ENCODE results near the gene PTPN18. TPM values are rescaled to one million over a fixed set of nuclear protein-coding genes. Genes with fewer than 3 reads are reported as not detected.

Gene PTPN18
- total RNA-seq, 1 experiment from 2014 or later = 15.7 TPM

- POLR2A ChIA-PET = no interaction called here
- no peak for DNase-seq (ENCODE audit: low spot score)
- Mint-ChIP-seq H3K4me3 (no peak overlapping the region), H3K27ac (no peak overlapping the region), H3K9me3 (0 out of 2 replicates have a peak, but pooled peaks cover under 1% of the 10 kb centered on the region), H3K27me3 (ENCODE audit: low read depth) (no peaks in the 10 kb centered on the region), H3K36me3 (0 out of 2 replicates have a peak, but pooled peaks cover 2% of the 10 kb centered on the region), H3K4me1 (peaks cover 23% of the 10 kb centered on the region)
- CTCF ChIA-PET = no interaction called here
- TF ChIP-seq MXD4 (CRISPR knock-in tag; IDR thresholded peaks at IDR 0.05; ENCODE audit: borderline replicate concordance) = no peak
- TF ChIP-seq FOXP1 (CRISPR knock-in tag; IDR thresholded peaks at IDR 0.05; ENCODE audit: borderline replicate concordance) = no peak
- no peak for TF ChIP-seq ZNF416 (CRISPR knock-in tag; IDR thresholded peaks at IDR 0.05)
- no peak for TF ChIP-seq ZNF425 (CRISPR knock-in tag; conservative IDR thresholded peaks at IDR 0.05)
- TF ChIP-seq NR3C1 (CRISPR knock-in tag; conservative IDR thresholded peaks at IDR 0.05; ENCODE audit: low read depth) = no peak
- no peak for TF ChIP-seq MLX (CRISPR knock-in tag; IDR thresholded peaks at IDR 0.05)
- no peak for TF ChIP-seq NR1H2 (CRISPR knock-in tag; IDR thresholded peaks at IDR 0.05)
- no peak for TF ChIP-seq ATF3 (CRISPR knock-in tag; conservative IDR thresholded peaks at IDR 0.05)
- TF ChIP-seq AFF4 (CRISPR knock-in tag; IDR thresholded peaks at IDR 0.05; ENCODE audit: borderline replicate concordance) = no peak
- no peak for TF ChIP-seq JAZF1 (CRISPR knock-in tag; IDR thresholded peaks at IDR 0.05)
- no peak for TF ChIP-seq ZNF232 (CRISPR knock-in tag; IDR thresholded peaks at IDR 0.05)
- no peak for TF ChIP-seq ZNF423 (CRISPR knock-in tag; IDR thresholded peaks at IDR 0.05)
- no peak for TF ChIP-seq CTCF (IDR thresholded peaks at IDR 0.05)
- no peak for ATAC-seq
Observed at GRCh38 chr2:130365075-130365474, 9.2 kb downstream of the PTPN18 start.

- H3K36me3 Mint-ChIP-seq = peaks cover 9% of the 10 kb centered on the region; the same call in 1 of the 2 replicates
- ChIA-PET CTCF (no interaction called here), POLR2A (no interaction called here)
- TF ChIP-seq ZNF425 (CRISPR knock-in tag; conservative IDR thresholded peaks at IDR 0.05) = no peak
- ATAC-seq (no peak), DNase-seq (ENCODE audit: low spot score) (no peak)
- no peak overlapping the region for H3K27ac Mint-ChIP-seq
- peaks cover under 1% of the 10 kb centered on the region; the same call in 1 of the 2 replicates for H3K27me3 Mint-ChIP-seq (ENCODE audit: low read depth)
- H3K4me3 Mint-ChIP-seq = no peak overlapping the region
- H3K4me1 Mint-ChIP-seq = peaks cover 25% of the 10 kb centered on the region
- H3K9me3 Mint-ChIP-seq = no peaks in the 10 kb centered on the region
Observed at GRCh38 chr2:130365963-130366362, 10.1 kb downstream of the PTPN18 start.
